Measurements from ENCODE around the gene KBTBD6.
"Not testable (repeated sequence)": the region's sequence is repeated elsewhere in the genome, so short reads cannot be mapped to it uniquely, and the experiment has no call there.

Gene KBTBD6, protein sequence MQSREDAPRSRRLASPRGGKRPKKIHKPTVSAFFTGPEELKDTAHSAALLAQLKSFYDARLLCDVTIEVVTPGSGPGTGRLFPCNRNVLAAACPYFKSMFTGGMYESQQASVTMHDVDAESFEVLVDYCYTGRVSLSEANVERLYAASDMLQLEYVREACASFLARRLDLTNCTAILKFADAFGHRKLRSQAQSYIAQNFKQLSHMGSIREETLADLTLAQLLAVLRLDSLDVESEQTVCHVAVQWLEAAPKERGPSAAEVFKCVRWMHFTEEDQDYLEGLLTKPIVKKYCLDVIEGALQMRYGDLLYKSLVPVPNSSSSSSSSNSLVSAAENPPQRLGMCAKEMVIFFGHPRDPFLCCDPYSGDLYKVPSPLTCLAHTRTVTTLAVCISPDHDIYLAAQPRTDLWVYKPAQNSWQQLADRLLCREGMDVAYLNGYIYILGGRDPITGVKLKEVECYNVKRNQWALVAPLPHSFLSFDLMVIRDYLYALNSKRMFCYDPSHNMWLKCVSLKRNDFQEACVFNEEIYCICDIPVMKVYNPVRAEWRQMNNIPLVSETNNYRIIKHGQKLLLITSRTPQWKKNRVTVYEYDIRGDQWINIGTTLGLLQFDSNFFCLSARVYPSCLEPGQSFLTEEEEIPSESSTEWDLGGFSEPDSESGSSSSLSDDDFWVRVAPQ

DNA sequence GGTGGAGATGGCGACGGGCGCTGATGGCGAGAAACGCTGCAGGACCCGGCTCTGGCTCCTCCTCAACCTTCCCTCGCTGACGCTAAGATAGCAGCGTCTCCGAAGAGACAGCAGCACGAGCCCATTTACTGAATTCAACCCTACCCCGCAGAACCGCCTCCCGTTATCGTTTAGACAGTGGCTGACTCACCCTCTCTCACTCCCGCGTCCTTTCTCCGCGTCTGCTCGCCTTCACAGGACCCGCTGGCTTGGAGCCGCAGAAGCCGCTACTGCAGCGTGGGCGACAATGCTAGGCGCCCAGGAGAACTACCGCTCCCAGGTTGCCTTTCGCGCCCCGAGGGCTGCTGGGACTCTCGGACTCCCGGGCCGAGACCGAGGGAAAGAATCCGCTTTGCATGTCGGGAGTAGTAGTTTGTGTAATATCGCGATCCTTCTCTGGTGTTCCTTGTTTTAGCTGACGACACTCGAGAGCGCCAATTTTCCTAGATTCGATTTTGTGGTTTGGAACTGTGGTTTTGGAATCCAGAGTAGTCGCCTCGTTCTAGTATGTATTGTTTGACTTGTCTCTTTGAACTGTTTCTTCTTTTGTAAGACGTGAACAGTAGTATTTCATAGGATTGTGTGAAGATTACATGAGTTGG is at the start of gene KBTBD6:
Gene KBTBD6, minus strand, starts transcription at position 291 of the 641 bp plus-strand sequence. CDS start 291 bp downstream, outside the sequence.
- peak; percentile 99 to 100 for DNase-seq

DNA sequence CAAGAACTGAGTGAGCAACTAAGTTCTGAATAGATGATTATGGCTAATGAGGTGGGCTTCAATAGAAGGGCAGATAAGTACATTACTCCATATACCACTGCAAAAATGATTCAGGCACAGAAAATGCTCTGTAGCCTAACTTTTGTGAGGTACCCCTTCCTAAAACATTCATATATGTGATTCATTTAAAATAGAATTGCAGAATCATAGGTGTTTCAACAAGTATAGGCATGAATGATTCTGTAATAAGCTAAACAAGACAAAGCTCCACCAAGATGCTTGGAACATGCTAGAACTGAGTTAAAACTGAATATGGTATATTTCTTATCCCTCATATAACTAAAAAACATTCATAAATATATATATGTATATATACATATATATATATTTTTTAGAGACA is 49.6 kb upstream of the KBTBD6 start:
- DNase-seq: no peak

DNA sequence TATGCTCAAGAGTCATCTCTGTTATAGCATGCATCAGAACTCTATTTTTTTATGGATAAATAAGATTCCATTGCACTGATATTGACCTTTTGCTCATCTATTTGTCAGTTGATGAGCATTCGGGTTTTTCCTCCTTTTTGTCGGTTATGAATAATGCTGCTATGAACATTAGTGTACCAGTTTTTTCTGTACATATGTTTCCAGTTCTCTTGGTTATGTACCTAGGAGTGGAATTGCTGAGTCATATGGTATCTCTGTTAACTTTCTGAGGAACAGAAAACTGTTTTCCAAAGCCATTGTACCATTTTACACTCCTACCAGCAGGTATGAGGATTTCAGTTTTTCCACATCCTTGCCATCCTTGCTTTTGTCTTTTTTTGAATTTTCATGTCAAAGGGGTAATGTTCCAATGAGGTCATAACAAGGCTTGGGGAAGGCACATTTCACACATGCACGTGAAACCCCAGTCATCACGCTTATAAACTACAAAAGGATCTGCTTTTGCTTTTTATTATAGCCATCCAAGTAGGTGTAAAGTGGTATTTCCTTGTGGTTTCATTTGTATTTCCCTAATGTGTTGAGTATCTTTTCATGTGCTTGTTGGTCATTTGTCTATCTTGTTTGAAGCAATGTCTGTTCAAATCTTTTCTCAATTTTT is 47.1 kb upstream of the KBTBD6 start:
- DNase-seq: no peak

DNA sequence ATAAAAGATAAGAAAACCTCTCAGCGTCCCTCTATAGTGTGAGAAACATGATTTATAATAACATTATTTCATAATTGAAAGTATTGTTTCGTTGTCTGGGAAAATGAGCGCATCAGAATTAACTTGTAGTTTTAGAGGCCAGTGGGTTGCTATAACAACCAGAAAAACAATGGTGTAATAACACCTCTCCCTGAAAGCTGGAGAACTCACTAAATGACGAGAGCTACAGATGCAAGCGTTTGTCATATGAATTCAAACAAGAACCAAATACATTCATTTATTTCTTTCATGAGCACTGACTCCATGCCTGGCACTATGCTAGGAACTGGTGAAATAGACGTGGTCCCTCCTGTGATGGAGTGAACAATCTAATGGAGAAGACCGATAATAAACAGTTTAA is 45.4 kb upstream of the KBTBD6 start:
- DNase-seq: no peak

DNA sequence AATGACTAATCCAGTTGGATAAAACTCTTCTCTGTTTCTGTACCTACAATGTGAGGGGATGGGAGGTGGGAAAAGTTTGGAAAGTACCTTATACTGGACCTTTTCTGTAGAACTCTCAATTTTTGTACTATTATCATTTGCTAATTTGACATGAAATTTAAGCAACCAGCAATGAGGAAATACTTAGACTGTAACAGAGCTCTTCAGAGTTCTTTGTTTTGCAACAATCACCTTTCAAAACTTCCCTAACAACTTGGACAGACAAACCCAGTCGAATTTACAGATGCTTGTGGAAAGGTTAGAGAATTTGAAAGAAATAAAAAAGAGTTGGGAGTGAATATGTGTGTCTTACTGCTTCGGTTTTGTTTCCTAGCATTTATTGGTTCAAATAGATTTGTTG is 45.0 kb upstream of the KBTBD6 start:
- no peak for DNase-seq

DNA sequence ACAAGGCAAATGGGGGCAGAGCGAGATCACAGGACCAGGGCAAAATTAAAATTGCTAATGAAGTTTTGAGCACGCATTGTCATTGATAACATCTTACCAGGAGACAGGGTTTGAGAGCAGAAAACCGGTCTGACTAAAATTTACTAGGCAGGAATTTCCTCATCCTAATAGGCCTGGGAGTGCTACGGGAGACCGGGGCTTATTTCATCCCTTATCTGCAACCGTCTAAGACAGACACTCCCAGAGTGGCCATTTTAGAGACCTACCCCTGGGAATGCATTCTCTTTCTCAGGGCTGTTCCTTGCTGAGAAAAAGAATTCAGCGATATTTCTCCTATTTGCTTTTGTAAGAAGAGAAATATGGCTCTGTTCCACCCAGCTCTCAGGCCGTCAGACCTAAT is 43.0 kb upstream of the KBTBD6 start:
- not testable (repeated sequence) for DNase-seq

DNA sequence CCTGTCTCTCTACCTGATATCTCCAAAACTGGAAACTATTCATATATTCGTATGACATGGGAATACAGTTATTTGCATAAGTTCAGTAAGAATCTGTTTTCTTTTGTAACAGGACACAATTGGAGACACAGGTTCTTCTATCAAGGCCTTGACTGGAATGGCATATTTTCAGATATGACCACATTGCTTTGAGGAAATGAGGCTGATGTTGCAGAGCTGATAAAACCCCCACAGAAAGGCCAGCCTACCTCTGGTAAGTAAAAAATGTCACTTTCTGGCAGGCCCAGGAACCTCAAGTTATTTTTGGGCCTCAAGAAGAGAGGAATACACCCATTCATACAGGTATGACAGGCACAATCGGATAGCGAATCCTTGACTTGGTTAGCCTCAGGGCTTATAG is 29.5 kb upstream of the KBTBD6 start:
- DNase-seq: no peak

DNA sequence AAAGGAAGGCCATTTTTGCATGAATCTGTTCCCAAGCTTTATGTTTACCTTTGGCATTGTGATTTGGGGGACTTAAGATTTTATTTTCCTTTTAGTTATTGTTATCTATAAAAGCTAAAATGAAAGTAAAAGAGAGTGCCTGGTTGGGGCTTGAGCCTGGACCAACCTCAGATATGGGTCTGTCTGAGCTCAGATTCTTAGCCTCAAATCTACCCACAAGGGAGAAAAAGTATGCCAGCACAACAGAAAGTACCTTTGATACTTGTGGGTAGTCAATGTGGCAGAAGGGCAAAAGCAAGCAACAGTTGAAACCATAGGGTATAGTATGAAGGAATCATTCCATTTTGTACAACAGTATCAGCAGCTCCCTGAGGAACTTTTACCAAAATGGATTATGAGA is 26.6 kb upstream of the KBTBD6 start:
- no peak for DNase-seq

DNA sequence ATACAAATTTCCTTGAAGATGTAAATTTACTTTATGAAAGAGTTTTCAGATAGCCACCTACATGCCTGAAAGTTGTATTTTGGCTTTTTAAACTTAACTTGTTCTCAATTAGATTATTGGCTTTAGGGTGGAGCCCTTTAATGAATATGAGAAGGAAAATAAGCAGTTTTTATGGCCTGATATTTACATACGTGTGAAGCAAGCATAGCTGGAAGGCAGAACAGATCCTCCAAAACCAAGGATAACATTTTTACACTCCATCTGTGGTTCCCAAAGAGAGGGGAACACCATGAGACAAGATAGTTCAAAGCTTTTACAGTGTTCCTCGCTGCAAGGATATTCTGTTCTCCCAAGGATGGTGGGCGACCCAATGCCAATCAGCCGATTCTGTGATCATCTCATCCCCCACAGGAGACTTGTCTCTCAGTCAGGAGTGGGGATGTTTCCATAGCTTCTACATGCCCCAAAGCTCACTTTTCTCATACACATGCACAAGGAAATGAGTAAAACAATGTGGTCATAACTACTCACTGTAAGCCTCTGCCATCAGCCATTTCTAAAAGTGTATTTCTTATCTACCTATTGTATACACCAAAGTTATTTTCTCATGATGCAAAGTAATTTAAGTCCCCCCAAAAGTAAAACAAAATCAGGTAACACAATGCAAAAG is 24.6 kb upstream of the KBTBD6 start:
- DNase-seq: peak; percentile 94 to 97

DNA sequence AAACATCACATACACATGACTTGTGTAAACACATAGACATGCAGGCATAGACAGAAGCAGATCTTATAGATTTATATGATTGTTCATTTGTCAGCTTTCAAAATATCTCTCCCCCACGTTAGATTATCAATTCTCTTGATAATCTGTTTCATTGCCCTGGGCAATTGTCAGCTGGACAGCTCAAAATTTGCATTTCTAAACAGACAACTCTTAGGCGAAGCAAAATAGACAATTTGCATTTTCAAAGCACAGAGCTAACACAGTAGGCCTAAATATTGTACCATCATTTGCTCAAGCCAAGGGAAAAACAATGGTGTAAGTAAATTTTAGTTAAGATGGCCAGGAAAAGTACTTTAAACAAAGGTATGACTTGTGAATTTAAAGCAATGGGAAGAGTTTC is 24.0 kb upstream of the KBTBD6 start:
- DNase-seq: peak; percentile 97 to 99

DNA sequence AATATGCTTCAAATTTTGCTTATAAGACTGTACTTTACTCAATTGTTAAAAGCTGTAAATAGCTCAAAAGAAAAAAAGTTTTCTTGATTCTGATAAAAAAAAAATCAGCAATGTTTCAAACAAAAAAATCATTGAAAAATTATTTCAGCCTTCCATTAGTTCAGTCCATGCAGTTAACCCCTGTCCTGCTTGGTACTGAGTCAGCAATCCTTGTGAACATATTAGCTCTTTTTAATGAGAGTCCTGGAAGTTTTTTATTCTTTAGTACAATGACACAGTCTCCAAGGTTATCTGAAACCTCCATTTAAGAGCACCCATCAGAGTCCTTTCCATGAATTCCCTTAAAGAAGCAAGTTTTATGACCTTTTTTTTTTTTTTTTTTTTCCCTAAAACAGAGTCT is 21.4 kb upstream of the KBTBD6 start:
- DNase-seq: no peak

DNA sequence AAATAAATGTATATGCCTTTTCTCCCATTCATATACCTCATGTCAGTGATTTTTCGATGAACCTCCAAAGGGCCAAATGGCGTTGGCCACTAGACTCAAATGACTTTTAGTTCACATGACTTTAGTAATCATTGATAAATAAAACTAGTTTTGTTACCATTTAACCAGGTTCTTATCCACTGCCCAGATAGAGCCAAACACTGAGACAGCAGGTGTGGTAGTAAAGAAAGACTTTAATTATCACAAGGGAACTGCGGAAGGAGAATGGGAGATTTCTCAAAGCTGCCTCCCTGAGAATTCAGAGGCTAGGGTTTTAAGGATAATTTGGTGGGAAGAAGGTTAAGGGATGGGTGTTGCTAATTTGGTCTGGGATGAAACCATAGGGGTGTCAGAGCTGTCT is 19.4 kb upstream of the KBTBD6 start:
- DNase-seq: no peak

DNA sequence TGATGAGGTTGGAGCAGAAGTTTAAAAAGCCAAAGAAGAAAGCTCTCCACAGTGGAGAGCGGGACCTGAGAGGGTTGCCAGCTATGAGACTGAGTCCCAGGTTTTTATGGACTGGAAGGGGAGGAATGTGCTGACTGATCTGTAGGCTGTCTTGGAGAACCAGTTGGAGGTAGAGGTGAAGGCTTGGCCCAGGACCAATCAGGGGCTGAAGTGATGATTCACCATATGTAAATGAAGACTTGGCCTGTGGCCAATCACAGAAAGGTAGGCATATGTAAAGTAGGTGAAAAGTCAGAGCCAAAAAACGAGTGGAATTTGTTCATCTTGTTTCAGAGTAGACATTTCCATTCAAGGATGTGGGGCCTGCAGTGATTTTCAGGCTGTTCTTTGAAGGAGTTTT is 17.5 kb upstream of the KBTBD6 start:
- no peak for DNase-seq

DNA sequence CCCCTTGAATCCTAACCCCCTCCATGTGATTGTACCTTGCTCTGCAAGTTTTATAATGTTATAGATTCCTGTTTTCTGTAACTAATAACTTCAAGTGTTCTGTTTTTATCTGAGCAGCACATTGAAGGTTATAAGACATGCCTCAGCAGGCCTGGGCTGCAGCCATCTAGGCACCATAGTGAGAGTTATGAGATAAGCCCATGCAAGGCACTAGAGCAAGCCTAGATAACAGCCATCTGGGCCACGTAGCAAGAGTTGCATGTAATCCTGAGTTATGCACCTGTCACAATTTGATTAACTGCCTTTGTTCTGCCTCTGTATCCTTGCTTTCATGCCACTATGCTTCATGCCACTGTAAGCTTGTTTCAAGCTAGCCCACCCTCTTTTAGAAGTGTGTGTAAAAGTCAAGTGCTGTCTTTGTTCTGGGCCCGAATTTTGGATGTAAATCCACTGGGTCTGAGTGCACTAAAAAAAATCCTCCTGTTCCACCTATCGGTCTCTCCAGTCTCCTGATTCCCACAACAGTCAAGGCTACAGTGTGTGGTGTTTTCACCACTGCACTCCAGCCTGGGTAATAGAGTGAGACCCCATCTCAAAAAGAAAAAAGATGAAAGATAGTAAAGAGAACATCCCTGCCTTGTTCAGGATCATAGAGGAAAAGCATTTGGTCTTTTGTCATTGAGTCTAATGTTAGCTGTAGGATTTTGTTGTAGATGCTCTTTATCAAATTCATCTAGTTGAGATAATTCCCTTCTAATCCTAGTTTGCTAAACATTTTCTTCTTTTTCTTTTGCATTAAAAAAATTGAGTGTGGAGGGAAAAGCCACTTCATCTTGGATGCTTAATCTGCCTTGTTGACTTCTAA is 16.0 kb upstream of the KBTBD6 start:
- no peak for DNase-seq

DNA sequence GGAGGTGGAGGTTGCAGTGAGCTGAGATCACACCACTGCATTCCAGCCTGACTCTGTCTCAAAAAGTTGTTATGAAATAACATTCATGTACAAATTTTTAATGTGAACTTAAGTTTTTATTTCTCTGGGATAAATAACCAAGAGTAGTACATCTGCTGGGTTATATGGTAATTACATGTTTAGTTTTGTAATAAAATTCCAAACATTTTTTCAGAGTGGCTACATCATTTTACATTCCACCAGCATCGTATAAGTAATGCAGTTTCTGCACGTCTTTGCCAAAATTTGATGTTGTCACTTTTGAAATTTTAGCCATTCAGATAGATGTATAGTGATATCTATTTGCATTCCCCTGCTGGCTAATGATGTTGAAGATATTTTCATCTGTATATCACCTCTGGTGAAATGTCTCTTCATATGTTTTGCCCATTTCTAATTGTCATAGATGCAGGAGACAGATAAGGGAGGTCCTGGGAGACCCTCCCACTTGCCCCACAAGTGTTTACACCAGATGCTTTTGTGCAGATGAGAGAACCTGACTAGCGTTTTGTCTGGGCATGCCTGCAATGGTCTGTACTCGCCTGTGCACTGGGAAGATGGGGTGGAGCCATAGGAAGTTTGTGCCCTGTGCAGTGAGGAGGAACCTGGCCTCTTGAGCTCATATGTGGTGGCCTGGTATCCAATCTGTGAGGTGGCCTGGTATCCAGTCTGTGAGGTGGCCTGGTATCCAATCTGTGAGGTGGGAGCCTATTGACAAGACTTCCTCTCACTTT is 12.7 kb upstream of the KBTBD6 start:
- DNase-seq: no peak

DNA sequence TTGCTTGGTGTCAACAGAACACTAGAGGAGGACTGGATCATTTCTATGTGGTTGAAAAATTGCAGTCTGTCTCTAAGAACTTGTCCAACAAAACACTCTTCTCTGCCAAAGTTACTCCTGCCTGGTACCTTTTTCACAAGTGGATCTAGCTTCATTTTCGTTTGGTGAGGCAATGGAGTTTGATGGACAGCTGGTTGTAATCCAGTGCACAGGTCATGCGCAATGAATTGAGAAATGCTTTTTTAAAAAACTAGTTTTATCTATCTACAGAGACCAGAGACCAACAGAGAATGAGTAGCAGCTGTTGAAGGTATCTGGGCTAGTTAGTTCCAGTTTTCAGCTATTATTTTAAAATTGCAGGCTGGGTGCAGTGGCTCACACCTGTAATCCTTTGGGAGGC is 12.0 kb upstream of the KBTBD6 start:
- DNase-seq: no peak

DNA sequence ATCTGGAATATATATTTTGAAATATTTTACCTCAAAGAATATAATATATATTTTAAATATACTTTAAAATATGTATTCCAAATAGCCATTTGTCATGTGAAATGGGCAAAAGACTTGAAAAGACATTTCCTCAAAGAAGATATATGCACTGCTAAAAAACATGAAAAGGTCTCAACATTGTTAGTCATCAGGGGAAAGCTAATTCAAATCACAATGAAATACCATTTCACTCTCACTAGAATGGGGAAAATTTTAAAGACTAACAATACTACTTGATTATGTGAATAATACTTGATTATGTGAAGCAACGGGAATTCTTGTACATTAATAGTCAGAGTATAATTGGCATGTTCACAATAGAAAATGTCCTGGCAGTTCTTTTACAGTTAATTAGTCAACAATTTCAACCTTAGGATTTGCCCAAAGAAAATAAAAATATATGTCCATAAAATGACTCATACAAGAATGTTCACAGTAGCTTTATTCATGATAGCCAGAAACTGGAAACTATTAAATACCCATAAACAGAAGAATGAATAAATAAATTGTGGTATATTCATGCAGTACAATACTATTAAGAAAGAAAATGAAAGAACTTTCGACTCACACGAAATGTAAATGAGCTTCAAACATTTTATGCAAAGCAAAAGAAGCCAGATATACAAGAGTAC is 6.8 kb upstream of the KBTBD6 start:
- peak in 1 of 2 experiments; percentile 58 for DNase-seq

DNA sequence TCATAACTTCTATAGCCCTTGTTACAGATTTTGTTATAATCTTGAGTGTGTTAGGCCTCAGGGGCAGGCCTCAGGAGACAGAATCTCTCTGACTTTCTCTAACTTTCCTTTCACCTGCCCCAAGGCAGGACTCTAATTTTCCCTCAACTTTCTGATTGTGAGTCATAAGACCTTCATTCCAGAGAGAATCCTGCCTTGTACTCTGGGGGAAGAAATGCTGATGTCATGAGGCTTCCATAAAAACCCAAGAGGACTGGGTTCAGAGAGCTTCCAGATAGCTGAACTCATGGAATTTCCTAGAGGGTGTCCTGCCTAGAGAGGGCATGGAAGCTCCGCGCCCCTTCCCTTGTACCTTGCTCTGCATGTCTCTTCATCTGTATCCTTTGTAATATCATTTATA is 5.3 kb upstream of the KBTBD6 start:
- DNase-seq: no peak

DNA sequence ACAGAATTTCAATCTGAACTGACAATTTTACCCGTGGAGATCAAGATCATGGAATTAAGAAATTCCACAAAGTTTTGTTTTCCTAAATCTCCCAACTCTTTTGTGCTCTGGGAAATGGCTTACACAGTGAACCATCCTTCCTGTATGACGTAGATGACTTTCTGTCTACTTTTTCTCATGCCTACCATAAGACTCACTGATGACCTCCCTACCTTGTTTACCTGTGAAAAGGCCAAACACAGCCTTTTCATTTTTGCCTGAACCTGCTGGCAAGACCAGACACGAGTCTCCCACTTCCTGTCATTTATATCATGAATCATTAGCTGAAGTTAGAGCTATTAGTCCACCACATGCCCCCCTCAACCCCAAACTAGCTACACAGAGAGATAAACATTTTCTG is 4.6 kb upstream of the KBTBD6 start:
- DNase-seq: no peak

DNA sequence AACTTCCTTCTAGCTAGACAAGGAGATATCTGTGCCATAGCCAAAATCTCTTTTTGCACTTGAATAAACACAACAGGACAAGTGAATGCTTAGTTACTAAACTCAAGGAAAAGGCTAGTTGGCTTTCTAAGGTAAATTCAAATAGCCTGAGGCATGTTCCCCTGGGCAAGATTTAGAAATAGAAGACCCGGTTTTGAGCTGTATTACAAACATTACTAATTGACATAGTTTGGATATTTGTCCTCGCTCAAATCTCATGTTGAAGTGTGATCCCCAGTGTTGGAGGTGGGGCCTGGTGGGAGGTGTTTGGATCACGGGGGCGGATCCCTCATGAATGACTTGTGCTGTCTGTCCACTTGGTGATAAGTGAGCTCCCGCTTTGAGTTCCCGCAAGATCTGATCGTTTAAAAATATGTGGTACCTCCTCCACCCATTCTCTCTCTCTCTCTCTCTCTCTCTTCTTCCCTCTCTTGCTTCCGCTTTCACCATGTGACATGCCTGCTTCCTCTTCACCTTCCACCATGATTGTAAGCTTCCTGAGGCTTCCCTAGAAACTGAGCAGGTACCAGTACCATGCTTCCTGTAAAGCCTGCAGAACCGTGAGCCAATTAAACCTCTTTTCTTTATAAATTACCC is 3.9 kb upstream of the KBTBD6 start:
- DNase-seq: no peak

All from NCI-H526 (cell line).